NOMO-1 treated with dmso at 0.1 percent for 144 hours (cell line): ENCODE measurements around the gene FBRSL1.

Experiments
- DNase-seq: peaks from one replicate; lab custom pipeline; 2025; ENCODE audit not compliant: unreplicated experiment; lab: John Stamatoyannopoulos, UW

The FBRSL1 gene

GRCh38 chr12:132537836-132538662 is 48.1 kb downstream of the FBRSL1 start:
- no peak for DNase-seq

- DNase-seq = no peak
These were observed 48.7 kb downstream of the FBRSL1 start for GRCh38 chr12:132538663-132538990.

DNA sequence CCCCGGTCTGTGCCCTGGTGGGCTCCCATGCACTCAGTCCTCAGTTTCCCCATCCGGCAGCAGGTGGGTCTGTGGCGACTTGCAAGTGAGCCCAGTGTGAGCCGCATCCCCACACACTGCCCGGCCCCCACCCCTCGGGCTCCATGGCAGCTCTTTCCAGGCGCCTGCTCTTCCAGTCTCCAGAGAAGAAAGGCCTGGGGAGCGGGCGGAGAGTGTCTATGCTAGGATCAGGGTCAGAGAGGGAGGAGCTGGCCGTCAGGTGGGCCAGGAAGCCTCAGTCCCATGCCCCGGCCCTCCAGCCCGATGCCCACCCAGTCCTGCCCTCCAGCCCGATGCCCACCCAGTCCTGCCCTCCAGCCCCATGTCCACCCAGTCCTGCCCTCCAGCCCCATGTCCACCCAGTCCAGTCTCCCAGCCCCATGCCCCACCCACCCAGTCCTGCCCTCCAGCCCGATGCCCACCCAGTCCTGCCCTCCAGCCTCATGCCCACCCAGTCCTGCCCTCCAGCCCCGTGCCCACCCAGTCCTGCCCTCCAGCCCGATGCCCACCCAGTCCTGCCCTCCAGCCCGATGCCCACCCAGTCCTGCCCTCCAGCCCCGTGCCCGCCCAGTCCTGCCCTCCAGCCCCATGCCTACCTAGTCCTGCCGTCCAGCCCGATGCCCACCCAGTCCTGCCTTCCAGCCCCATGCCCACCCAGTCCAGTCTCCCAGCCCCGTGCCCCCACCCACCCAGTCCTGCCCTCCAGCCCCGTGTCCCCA is 49.2 kb downstream of the FBRSL1 start:
- no peak for DNase-seq

DNA sequence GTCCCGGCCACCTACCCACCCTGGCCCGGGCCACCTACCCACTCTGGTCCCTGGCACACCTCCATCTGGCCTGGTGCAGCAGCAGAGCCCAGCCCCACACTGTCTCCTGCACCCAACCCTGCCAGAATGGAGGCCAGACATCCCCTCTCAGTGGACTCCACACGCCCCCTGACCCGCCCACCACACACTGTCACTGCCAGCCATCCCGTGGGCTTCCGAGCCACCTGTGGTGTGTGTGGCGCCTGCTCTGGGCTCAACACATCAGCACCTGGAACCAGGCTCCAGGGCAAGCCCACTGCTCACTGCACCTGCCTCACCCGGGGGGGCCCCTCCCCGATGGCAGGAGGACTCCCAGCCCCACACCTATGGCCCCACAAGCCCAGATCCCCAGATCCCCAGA is 50.5 kb downstream of the FBRSL1 start:
- no peak for DNase-seq

DNA sequence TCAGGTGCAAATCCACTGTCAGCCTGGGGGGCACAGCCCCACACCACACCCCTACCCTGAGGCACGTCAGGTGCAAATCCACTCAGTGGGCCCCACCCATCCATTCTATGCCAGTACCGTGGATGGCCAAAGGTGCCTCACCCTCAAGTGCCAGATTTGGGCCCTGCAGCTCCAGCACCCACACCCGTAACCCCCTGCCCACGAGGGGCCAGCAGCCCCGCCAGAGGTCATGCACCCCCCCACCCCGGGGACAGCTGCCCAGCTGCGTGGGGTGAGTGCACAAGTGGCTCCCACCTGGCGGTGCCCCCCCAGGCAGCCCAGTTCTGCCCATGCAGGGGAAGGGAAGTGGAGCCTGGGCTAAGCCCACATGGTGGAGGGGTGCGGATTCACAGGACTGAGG is 51.2 kb downstream of the FBRSL1 start:
- no peak for DNase-seq

GRCh38 chr12:132541996-132542395 is 52.0 kb downstream of the FBRSL1 start:
- DNase-seq = no peak

DNA sequence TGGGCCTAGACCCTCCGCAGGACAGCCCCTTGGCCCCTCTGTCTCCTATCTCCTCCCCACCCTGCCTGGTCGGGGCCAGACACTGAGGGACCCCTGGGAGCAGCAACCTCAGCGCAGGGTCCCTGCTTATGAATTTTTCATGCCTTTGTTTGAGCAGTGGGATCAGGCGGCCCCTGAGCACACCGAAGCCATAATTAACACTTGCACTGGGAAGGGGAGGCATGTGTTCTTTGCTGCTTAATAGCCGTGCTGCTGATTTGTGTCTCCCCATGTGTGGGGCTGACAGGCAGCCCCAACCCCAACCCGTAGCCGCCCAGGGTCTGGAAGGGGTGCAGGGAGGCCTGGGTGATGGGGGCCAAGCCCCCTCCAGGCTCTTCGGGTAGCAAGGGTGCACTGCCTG is 52.7 kb downstream of the FBRSL1 start:
- no peak for DNase-seq

- DNase-seq = no peak
These were observed 53.5 kb downstream of the FBRSL1 start for GRCh38 chr12:132543298-132544079.

DNA sequence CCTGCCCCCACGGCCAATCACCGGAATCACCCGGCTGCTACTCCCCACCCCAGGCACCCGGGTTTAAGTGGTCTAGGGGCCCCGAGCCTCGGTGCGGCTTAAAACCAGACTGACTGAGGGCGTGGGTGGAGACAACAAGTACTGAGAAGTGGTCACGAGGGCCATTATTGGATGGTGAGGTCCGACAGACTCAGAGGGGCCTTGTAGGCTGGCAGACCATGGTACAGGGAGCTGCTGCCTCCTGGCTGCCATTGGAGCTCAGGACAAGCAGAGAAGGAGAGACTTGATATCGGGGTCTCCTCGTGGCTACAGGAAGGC is 54.1 kb downstream of the FBRSL1 start:
- DNase-seq = no peak

- DNase-seq = no peak
These were observed 54.5 kb downstream of the FBRSL1 start for GRCh38 chr12:132544498-132544897.

- no peak for DNase-seq
These were observed 55.4 kb downstream of the FBRSL1 start for GRCh38 chr12:132545164-132545953.

DNA sequence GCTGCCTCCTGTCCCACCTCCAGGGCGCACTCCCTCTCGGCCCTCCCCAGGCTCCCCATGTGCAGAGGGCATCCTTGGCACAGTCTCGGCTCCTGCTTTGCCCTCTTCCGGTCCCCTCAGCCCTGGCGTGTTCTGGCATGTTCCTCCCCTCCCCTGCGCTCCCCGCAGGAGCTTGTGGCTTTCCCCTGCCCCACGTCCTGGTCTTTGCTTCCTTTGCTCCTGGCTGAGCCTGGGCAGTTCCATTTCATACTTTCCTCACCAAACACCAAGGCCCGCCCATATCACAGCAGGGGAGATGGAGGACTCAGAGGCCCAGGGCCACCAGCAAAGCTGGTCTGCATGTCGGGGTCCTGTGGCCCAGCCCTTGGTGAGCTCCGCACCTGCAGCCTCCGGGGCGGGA is 56.0 kb downstream of the FBRSL1 start:
- DNase-seq = no peak

DNA sequence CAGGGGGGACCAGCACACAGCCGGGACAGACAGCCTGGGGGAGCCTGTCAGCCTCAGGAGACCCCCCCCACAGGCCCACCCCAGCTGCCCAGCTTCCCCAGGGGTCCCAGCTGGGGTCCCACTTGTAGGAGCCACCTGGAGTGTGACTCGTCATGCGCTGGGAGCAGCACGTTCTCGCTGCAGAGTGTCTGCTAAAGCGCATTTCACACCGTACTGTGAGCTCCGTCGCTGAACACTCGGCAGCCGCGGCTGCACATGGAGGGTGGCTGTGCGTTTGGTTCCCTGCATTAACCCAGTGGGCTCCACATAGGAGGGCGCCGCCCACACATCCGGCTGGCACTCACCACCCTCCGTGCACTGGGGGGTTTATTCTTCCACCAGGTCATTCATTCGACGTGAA is 56.7 kb downstream of the FBRSL1 start:
- DNase-seq = no peak

GRCh38 chr12:132547205-132547740 is 57.3 kb downstream of the FBRSL1 start:
- no peak for DNase-seq

DNA sequence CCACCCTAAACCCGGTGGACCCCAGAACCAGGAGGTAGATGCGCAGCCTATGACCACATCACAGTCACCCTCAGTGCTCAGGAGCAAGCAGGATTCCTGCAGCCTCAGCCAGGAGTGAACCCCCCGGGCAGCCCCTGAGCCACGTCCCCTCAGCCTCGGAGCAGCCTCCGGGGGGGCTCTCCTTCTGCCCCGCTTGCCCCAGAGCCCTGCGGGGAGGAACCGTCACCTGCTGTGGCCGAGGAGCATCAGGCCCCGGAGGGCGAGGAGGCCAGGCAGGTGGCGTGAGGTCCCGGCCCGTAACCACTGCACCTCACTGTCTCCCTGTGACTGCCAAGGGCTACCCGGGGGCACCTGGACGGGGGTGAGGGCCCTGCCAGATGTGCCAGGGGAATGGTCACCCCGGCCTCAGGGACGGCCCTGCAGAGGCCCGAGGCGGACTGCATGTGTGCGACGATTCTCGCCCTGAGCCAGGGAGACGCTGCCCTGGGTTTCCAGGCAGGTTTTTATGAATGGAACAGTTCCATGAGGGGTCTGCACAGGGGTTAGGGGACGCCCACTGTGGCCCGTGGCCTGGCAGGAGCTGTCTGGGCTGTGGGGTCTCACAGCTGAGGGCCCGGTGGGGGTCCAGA is 58.6 kb downstream of the FBRSL1 start:
- DNase-seq = no peak

DNA sequence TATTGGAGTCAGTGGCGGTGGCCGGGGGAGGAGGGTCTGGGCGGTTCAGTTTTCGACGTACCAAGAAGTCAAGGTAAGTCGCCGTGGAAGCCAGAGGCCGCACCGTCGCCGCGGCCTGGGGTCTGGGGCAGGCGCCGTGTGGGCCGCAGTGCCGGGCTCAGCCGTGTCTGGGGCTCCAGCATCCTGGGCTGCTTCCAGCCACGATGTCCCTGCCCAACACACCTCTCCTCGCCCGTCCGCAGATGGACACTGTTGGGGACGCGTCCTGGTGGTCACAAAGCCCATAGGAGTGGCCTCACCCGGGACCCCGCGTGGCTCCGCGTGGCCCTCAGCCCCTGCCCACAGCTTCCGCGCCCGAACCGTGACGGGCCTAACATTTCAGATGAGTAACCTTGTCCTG is 59.1 kb downstream of the FBRSL1 start:
- no peak for DNase-seq

GRCh38 chr12:132550014-132550802 is 60.3 kb downstream of the FBRSL1 start:
- DNase-seq = no peak

- no peak for DNase-seq
These were observed 61.1 kb downstream of the FBRSL1 start for GRCh38 chr12:132550830-132551640.

GRCh38 chr12:132551641-132552031 is 61.7 kb downstream of the FBRSL1 start:
- DNase-seq = no peak
